ENCODE results near the gene ZFTA.
"Not testable (repeated sequence)": the region's sequence is repeated elsewhere in the genome, so short reads cannot be mapped to it uniquely, and the experiment has no call there.

Gene ZFTA

DNA sequence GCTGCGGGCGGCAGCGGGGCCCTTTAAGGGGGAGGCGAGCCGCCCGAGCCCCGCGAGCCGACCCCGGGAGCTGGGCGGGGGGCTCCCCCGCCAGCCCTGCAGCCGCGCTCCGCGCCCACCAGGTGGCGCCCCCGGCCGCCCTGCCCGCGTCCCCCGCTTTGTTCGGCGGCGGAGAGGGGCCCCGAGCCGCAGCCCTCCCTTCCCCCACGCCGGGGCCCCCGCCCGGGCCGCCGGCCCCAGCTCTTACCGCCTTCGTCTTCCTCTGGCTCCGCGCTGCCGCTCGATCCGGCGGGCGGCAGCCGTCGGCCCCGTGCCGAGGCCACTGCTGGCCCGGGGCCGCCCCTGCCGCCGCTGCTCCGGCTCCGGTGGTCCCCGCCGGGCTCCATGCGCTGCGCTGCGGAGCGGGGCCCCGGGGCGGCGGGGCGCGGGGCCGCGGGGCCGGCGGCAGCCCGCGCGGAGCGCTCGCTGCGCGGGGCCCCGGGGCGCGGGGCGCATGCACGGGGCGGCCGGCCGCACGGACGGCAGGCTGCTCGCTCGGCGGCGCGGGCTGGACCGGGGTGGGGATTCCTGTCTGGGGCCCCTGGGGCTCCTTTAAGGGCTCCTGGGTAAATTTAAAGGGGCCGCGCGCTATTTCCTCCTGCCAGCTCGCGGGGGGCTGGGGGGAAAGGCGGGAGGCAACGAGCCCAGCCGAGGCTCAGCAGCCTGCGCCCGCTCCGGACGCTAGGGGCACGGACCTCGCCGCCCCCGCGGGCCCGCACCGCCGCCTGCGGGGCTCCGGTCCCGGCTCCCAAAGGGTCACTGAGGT is at the start of gene ZFTA:
Gene ZFTA (minus strand): TSS at position 539 of the 805 bp plus-strand sequence. CDS start 153 bp downstream, at position 386.
- intact Hi-C loops (cut with DNase I), result loop anchor here (1.0 to 2.0 kb wide), 2 partner anchors 44 to 177 kb away; partner anchors contain the start of gene SPINDOC
- DNase-seq, result peak; percentile 29 to 92 (median 63)

DNA sequence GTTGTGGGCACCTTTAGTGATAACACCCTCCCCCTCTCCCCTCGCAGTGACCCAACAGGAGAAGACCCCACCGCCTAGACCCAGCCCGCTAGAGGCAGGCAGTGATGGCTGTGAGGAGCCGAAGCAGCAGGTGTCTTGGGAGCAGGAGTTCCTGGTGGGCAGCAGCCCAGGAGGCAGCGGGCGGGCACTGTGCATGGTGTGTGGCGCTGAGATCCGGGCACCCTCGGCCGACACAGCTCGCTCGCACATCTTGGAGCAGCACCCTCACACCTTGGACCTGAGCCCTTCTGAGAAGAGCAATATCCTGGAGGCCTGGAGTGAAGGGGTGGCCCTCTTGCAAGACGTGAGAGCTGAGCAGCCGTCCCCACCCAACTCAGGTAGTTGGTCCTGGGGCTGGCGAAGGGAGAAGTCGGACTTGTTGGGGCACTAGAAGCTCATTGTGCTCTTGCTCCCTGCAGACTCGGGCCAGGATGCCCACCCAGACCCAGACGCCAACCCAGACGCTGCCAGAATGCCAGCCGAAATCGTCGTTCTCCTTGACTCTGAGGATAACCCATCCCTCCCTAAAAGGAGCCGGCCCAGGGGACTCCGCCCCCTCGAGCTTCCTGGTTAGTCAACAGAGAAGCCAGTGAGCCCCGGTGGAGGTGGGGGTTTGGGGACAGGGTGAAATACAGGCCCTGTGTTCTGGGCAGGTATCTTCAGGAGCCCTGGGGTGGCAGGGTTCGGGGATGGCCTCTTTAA is 49.4 kb upstream of the ZFTA start:
- intact Hi-C loops (cut with DNase I), result no loop called here
- peak in 1 of 10 donors; percentile 82 for DNase-seq

DNA sequence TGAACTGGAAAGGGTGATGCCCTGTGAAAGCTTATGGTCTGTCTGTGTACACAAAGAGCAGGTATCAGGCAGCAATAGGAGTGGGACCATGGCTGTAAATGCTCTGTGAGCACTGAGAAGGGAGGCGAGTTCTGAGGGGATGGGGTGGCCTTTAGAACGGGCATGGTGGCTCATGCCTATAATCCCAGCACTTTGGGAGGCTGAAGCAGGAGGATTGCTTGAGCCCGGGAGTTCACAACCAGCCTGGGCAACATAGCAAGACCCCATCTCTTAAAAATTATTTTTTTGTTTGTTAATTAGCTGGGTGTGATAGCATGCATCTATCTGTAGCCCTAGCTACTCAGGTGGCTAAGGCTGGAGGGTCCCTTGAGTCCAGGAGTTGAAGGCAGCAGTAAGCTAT is 48.2 kb upstream of the ZFTA start:
- DNase-seq, result no peak
- intact Hi-C loops (cut with DNase I), result no loop called here

DNA sequence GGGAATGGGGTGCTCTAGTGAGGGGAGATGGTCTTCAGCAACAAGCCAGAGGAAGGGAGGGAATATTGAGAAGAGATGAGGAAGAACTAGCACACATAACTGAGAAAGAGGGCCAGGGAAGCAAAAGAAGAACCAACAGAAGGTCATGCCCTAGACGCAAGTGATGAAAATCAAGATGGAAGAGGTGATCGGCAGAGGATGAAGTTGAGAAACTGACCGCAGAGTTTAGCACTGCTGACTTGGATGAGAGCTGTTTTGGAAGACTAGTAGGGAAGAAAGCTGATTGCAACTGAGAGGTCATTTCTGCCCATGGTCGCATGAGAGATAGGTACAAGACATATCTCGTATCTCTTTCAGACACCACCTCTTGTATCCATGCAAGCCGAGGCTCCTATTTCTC is 47.6 kb upstream of the ZFTA start:
- intact Hi-C loops (cut with DNase I), result no loop called here
- DNase-seq, result no peak

DNA sequence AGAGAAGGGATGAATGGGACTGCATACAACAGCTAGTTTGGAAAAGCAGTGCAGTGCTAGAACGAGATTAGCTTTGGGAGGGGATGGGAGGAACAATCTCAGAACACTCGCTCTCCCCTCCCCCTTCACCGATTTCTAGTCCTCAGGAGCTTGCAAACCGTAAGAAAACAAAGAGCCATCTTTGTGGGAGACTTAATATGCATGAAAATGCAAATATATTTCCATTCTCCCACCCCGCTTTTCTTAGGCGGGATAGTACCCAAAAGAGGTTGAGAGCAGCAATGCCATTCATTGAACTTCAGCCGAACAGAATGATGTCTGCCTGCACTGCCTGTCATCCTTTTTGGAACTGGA is 45.8 kb upstream of the ZFTA start:
- DNase-seq, result no peak
- intact Hi-C loops (cut with DNase I), result loop anchor here (5.0 kb wide), 1 partner anchor 132 kb away; the partner anchor contains the start of gene RTN3

GRCh38 chr11:63813563-63814382 is 45.2 kb upstream of the ZFTA start:
- intact Hi-C loops (cut with DNase I), result loop anchor here (2.0 to 5.0 kb wide), 2 partner anchors 45 to 131 kb away; partner anchors contain the start of genes RTN3 and ZFTA
- peak; percentile 34 to 93 (median 54) for DNase-seq

GRCh38 chr11:63813035-63813562 is 44.5 kb upstream of the ZFTA start, which contains the start of gene SPINDOC:
SPINDOC (plus strand) TSS chr11:63813456; CDS start chr11:63813687, 231 bp downstream.
- intact Hi-C loops (cut with DNase I), result loop anchor here (2.0 to 5.0 kb wide), 2 partner anchors 44 to 131 kb away; partner anchors contain the start of genes RTN3 and ZFTA
- DNase-seq, result peak; percentile 69 to 98 (median 82)

GRCh38 chr11:63811522-63811921 is 42.9 kb upstream of the ZFTA start:
- intact Hi-C loops (cut with DNase I), result loop anchor here (5.0 kb wide), 1 partner anchor 129 kb away; the partner anchor contains the start of gene RTN3
- DNase-seq, result no peak

DNA sequence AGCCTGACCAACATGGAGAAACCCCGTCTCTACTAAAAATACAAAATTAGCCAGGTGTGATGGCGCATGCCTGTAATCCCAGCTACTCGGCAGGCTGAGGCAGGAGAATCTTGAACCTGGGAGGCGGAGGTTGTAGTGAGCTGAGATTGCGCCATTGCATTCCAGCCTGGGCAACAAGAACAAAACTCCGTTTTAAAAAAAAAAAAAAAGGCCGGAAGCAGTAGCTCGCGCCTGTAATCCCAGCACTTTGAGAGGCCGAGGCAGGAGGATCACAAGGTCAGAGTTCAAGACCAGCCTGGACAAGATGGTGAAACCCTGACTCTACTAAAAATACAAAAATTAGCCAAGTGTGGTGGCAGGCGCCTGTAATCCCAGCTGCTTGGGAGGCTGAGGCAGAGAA is 41.8 kb upstream of the ZFTA start:
- not testable (repeated sequence) for DNase-seq
- intact Hi-C loops (cut with DNase I), result loop anchor here (5.0 kb wide), 1 partner anchor 128 kb away; the partner anchor contains the start of gene RTN3

GRCh38 chr11:63805844-63806415 is 37.4 kb upstream of the ZFTA start:
- intact Hi-C loops (cut with DNase I), result no loop called here
- DNase-seq, result peak in 1 of 10 donors; percentile 54

GRCh38 chr11:63804259-63804658 is 35.7 kb upstream of the ZFTA start:
- intact Hi-C loops (cut with DNase I), result no loop called here
- peak in 1 of 10 donors; percentile 14 for DNase-seq

DNA sequence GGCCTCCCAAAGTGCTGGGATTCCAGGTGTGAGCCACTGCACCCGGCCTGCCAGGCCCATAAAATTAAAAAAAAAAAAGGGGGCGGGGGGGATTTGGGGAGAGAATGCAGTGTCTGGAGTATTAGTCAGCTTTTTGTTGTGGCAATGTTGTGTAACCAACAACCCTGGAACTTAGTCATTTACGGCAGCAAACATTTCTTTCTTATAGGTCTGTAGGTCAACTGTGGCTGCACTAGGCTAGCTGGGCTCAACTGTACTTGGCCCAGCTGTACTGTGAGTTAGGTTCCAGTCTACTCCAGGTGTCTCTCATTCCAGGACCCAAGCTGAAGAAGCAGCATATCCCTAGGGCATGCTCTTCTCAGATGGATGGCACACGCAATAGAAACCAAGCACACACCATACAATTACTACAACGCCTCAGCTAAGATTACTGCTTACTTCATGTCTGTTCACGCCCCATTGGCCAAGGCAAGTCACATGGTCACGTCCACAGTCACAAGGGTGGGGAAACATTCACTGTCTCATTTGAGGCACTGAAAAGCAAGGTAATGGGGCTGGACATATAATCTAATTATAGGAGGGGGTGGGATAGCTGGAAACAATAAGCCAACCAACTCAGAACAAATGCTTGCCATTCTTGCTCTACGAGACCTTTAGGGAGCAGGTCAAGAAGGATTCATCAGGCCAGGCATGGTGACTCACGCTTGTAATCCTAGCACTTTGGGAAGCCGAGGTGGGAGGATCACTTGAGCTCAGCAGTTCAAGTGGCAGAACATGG is 34.3 kb upstream of the ZFTA start:
- intact Hi-C loops (cut with DNase I), result no loop called here

DNA sequence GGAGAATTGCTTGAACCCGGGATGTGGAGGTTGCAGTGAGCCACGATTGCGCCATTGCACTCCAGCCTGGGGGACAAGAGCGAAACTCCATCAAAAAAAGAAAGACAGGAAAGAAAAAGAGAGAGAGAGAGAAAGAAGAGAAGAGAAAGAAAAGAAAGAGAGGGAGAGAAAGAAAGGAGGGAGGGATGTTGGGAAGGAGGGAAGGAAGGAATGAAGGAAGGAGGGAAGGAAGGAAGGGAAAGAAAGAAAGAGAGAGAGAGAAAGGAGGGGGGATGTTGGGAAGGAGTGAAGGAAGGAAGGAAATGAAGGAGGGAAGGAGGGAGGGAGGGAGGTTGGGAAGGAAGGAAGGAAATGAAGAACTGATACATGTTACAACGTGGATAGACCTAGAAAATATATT is 32.3 kb upstream of the ZFTA start:
- intact Hi-C loops (cut with DNase I), result no loop called here
- peak in 1 of 10 donors; percentile 5 for DNase-seq

More for the DNA sequence above, 34.3 kb upstream of the ZFTA start:
- peak in 1 of 10 donors; percentile 5 for DNase-seq

DNA sequence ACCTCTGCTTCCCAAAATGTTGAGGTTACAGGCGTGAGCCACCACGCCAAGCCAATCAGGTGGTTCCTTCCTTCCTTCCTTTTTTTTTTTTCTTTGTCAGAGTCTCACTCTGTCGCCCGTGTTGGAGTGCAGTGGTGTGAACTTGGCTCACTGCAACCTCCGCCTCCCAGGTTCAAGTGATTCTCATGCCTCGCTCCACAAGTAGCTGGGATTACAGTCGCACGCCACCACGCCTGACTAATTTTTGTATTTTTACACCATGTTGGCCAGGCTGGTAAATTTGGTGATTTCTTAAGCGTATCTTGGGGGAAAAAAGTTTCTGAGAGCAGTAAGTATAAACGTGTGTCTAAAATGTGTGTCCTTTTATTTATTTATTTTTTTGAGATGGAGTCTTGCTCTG is 26.5 kb upstream of the ZFTA start:
- intact Hi-C loops (cut with DNase I), result no loop called here
- no peak for DNase-seq

DNA sequence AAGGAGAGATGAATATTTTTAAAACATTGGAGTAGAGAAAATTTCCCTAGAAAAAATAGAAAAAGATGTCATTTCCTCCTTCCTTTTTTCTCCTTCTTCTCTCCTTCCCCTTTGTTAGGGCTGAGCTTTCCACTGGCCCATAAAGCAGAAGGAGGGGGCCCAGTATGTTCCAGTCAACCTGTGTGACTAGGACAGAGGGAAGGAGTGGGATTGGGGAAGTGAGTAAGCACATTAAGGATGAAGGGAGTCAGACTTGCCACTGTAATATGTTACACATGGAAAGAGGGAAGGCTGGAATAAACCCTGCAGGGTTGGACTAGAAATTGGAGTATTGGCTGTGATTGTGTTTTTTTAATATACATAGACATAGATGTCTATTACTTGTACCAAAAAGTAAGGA is 24.6 kb upstream of the ZFTA start:
- intact Hi-C loops (cut with DNase I), result no loop called here
- no peak for DNase-seq

DNA sequence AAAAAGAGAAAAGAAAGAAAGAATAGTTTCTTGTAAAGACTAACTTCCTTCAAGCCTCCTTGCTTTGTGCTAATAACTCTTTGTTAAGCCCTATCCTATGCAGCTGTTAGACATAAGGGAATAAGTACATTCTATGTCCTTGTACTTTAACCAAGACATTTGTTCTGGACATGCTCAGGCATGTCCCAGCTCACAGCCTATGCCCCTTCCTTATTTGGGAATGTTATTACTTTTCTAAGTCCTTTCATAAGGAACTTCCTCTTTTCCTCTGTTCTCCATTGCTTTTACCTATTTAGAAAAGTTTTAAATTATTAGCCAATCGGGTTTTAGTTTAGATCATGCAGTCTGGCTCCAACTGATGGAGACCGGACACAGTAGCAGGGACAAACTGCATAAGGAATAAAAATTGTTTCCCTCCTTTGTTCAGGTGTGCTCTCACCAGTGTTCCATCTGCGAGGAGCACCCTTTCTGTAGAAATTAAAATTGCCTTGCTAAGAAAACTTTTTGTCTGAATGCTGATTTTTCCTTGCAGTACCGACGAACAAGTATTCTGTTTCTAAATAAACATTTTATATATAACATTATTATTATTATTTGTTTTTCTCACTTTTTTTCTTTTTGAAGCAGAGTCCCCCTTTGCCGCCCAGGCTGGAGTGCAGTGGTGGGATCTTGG is 23.1 kb upstream of the ZFTA start:
- intact Hi-C loops (cut with DNase I), result no loop called here
- DNase-seq, result no peak

- intact Hi-C loops (cut with DNase I), result no loop called here
- no peak for DNase-seq
Measured at GRCh38 chr11:63785823-63786222, 17.2 kb upstream of the ZFTA start.

GRCh38 chr11:63783925-63784592 is 15.5 kb upstream of the ZFTA start:
- intact Hi-C loops (cut with DNase I), result no loop called here
- DNase-seq, result no peak
